ENCODE measurements around the gene NSMCE3. TPM values are rescaled to one million over a fixed set of nuclear protein-coding genes. Genes with fewer than 3 reads are reported as not detected.
A peak's percentile ranks its signal among the peaks of the same experiment; 100 is the strongest.

Gene NSMCE3
- total and polyA plus RNA-seq, 2 experiments from 2014 or later: 15.0 to 16.3 TPM

- no peaks in the 10 kb centered on the region for H3K9me2 ChIP-seq (replicated peaks; ENCODE audit: insufficient read depth)
- H2AFZ ChIP-seq: no peak overlapping the region
- no peaks in the 10 kb centered on the region for H3K79me2 ChIP-seq
- no peaks in the 10 kb centered on the region for H3K27me3 ChIP-seq
- peak; percentile 49 for DNase-seq (ENCODE audit: low spot score)
- no peak for TF ChIP-seq EZH2 (IDR thresholded peaks at IDR 0.05; ENCODE audit: borderline replicate concordance)
- TF ChIP-seq, protein P1, sequence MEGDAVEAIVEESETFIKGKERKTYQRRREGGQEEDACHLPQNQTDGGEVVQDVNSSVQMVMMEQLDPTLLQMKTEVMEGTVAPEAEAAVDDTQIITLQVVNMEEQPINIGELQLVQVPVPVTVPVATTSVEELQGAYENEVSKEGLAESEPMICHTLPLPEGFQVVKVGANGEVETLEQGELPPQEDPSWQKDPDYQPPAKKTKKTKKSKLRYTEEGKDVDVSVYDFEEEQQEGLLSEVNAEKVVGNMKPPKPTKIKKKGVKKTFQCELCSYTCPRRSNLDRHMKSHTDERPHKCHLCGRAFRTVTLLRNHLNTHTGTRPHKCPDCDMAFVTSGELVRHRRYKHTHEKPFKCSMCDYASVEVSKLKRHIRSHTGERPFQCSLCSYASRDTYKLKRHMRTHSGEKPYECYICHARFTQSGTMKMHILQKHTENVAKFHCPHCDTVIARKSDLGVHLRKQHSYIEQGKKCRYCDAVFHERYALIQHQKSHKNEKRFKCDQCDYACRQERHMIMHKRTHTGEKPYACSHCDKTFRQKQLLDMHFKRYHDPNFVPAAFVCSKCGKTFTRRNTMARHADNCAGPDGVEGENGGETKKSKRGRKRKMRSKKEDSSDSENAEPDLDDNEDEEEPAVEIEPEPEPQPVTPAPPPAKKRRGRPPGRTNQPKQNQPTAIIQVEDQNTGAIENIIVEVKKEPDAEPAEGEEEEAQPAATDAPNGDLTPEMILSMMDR (IDR thresholded peaks at IDR 0.05; ENCODE audit: poor library complexity): no peak
- no peak for TF ChIP-seq EZH2phosphoT487 (IDR thresholded peaks at IDR 0.05; ENCODE audit: low read depth, severe bottlenecking, unreplicated experiment)
- H3K4me1 ChIP-seq (ENCODE audit: insufficient read depth): peaks cover 4% of the 10 kb centered on the region
- no peak overlapping the region for H3K4me2 ChIP-seq
- 69% methylated on average over 3 of the region's 3 CpGs for WGBS (ENCODE audit: low lambda C conversion rate, missing lambda C conversion rate)
- H3K9me3 ChIP-seq (ENCODE audit: low read depth): no peaks in the 10 kb centered on the region
- no peaks in the 10 kb centered on the region for H4K20me1 ChIP-seq (ENCODE audit: insufficient read depth, poor library complexity, severe bottlenecking)
- peak overlapping the region; percentile 52 for H3K27ac ChIP-seq
- no peak overlapping the region for H3K4me3 ChIP-seq
- H3K36me3 ChIP-seq (replicated peaks; ENCODE audit: insufficient read depth, low read depth): no peaks in the 10 kb centered on the region
These were observed 8.9 kb upstream of the NSMCE3 start for GRCh38 chr15:29278436-29279105.

DNA sequence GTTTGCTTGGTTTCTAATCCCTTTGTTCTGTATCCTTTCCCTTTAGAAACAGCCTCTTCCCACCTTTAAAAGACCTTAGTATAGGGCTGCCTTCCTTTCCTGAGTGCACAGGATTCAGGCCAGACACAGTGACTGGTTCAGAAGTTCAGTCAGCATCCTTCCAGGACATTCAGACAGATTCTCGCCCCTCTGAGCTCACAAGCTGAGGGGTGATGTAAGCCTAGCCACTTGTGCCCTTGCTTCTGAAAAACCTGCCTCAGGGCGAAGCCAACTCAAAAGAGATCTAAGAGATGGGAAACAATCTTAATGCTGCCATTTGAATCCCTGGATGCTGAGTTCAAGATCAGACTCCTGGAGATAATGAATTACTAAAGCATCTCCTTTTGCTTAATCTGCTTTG, 6.7 kb upstream of the NSMCE3 start:
- Histone ChIP-seq H3K36me3 (replicated peaks; ENCODE audit: insufficient read depth, low read depth) (no peaks in the 10 kb centered on the region), H2AFZ (no peak overlapping the region), H3K9me3 (ENCODE audit: low read depth) (no peaks in the 10 kb centered on the region), H3K79me2 (no peaks in the 10 kb centered on the region), H3K27ac (no peak overlapping the region), H4K20me1 (ENCODE audit: insufficient read depth, poor library complexity, severe bottlenecking) (no peaks in the 10 kb centered on the region), H3K4me2 (no peak overlapping the region), H3K4me3 (no peak overlapping the region), H3K4me1 (ENCODE audit: insufficient read depth) (peaks cover 4% of the 10 kb centered on the region), H3K27me3 (no peaks in the 10 kb centered on the region), H3K9me2 (replicated peaks; ENCODE audit: insufficient read depth) (no peaks in the 10 kb centered on the region)
- no peak for DNase-seq (ENCODE audit: low spot score)
- 97% methylated on average over 2 of the region's 2 CpGs for WGBS (ENCODE audit: low lambda C conversion rate, missing lambda C conversion rate)
- TF ChIP-seq, protein P1 (IDR thresholded peaks at IDR 0.05; ENCODE audit: poor library complexity): no peak
- no peak for TF ChIP-seq EZH2phosphoT487 (IDR thresholded peaks at IDR 0.05; ENCODE audit: low read depth, severe bottlenecking, unreplicated experiment)

DNA sequence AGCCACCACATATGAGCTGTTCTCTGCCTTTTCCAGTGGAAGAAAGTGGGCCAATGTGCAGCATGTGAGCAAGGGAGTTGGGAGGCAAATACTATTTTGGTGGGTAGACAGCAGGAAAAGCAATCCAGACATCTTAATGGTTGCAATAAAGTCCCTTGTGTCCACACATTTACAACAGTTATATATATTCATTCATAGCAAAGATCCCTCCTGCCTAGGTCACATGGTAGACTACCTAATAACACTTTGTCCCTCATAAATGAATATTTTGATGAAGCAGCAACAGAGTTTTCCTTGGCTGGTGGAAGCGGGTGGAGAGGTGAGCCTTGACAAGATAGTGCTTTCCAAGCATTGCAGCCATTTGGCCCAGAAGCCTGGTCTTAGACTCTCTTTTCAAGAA, 6.2 kb upstream of the NSMCE3 start:
- WGBS (ENCODE audit: low lambda C conversion rate, missing lambda C conversion rate): 82% methylated on average over 1 of the region's 1 CpG
- Histone ChIP-seq H3K79me2 (no peaks in the 10 kb centered on the region), H2AFZ (no peak overlapping the region), H3K36me3 (replicated peaks; ENCODE audit: insufficient read depth, low read depth) (no peaks in the 10 kb centered on the region), H3K27ac (no peak overlapping the region), H3K9me2 (replicated peaks; ENCODE audit: insufficient read depth) (no peaks in the 10 kb centered on the region), H3K27me3 (no peaks in the 10 kb centered on the region), H3K9me3 (ENCODE audit: low read depth) (no peaks in the 10 kb centered on the region), H3K4me3 (no peak overlapping the region), H3K4me1 (ENCODE audit: insufficient read depth) (peaks cover 4% of the 10 kb centered on the region), H3K4me2 (no peak overlapping the region), H4K20me1 (ENCODE audit: insufficient read depth, poor library complexity, severe bottlenecking) (no peaks in the 10 kb centered on the region)
- DNase-seq (ENCODE audit: low spot score): no peak
- TF ChIP-seq, protein P1 (IDR thresholded peaks at IDR 0.05; ENCODE audit: poor library complexity): no peak
- TF ChIP-seq EZH2phosphoT487 (IDR thresholded peaks at IDR 0.05; ENCODE audit: low read depth, severe bottlenecking, unreplicated experiment) (no peak), EZH2 (IDR thresholded peaks at IDR 0.05; ENCODE audit: borderline replicate concordance) (no peak)

All from hepatocyte (in vitro differentiated cells).